Measurements from ENCODE around the gene SERPINA9. TPM values are rescaled to one million over a fixed set of nuclear protein-coding genes. Genes with fewer than 3 reads are reported as not detected.
"Not testable (repeated sequence)": the region's sequence is repeated elsewhere in the genome, so short reads cannot be mapped to it uniquely, and the experiment has no call there.

The SERPINA9 gene
- total RNA-seq, 1 donor from 2014 or later: not detected

DNA sequence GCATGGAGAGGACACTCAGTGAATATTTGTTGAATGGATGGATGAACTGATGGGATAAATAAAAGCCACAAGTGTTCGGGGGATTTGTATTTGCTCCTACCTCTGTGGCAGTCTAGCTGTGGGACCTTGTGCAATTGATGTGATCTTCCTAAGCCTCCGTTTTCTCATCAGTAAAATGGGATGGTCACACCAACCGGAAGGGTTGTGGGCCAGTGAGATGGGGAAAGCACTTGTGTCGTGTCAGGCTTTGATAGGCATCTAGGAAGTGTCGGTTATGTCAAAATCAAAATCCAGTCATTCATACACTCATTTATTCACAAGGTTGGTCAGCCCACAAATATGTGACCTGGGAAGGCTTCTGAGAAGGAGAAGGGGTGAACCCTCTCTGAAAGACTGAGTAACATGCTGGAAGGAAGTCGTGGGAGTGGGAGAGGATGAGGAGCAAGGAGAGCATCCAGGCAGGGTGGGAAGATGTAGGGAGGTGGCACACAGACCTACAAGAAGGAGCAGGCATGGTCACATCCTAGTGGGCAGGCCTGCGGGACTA lies 7.8 kb upstream of the SERPINA9 start:
- Mint-ChIP-seq H3K27me3 (ENCODE audit: unreplicated experiment) (peaks cover 4% of the 10 kb centered on the region), H3K27ac (ENCODE audit: unreplicated experiment) (no peak overlapping the region), H3K4me3 (ENCODE audit: unreplicated experiment) (no peak overlapping the region), H3K9me3 (ENCODE audit: unreplicated experiment) (peaks cover 3% of the 10 kb centered on the region), H3K4me1 (ENCODE audit: unreplicated experiment) (peaks cover 32% of the 10 kb centered on the region), H3K36me3 (ENCODE audit: unreplicated experiment) (no peaks in the 10 kb centered on the region)
- no peak for TF ChIP-seq CTCF (IDR thresholded peaks at IDR 0.05)
- DNase-seq (ENCODE audit: extremely low spot score, unreplicated experiment): no peak

DNA sequence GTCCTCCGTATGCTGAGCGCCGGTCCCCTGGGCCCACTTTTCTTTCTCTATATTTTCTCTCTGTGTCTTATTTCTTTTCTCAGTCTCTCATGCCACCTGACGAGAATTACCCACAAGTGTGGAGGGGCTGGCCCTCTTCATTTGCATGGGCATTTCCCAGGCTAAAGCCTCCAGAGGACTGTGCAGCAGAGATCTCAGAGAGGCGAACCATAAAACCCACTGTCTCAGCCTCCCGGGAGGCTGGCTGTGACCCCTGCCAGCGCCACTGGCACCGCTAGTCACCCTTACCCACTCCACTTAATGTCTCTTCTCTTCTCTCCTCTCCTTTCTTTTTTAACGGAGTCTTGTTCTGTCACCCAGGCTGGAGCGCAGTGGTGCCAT lies 7.1 kb upstream of the SERPINA9 start:
- Mint-ChIP-seq H3K36me3 (ENCODE audit: unreplicated experiment) (no peaks in the 10 kb centered on the region), H3K4me1 (ENCODE audit: unreplicated experiment) (peaks cover 32% of the 10 kb centered on the region), H3K27ac (ENCODE audit: unreplicated experiment) (no peak overlapping the region), H3K9me3 (ENCODE audit: unreplicated experiment) (peaks cover 5% of the 10 kb centered on the region), H3K27me3 (ENCODE audit: unreplicated experiment) (peaks cover 4% of the 10 kb centered on the region), H3K4me3 (ENCODE audit: unreplicated experiment) (no peak overlapping the region)
- TF ChIP-seq CTCF (IDR thresholded peaks at IDR 0.05): no peak
- DNase-seq (ENCODE audit: extremely low spot score, unreplicated experiment): no peak

GRCh38 chr14:94482132-94483070 lies 6.4 kb upstream of the SERPINA9 start:
- H3K27ac Mint-ChIP-seq (ENCODE audit: unreplicated experiment); DNase-seq (ENCODE audit: extremely low spot score, unreplicated experiment); H3K9me3 Mint-ChIP-seq (ENCODE audit: unreplicated experiment); H3K4me3 Mint-ChIP-seq (ENCODE audit: unreplicated experiment); H3K36me3 Mint-ChIP-seq (ENCODE audit: unreplicated experiment); H3K27me3 Mint-ChIP-seq (ENCODE audit: unreplicated experiment): not testable (repeated sequence)
- peaks cover 32% of the 10 kb centered on the region for H3K4me1 Mint-ChIP-seq (ENCODE audit: unreplicated experiment)

DNA sequence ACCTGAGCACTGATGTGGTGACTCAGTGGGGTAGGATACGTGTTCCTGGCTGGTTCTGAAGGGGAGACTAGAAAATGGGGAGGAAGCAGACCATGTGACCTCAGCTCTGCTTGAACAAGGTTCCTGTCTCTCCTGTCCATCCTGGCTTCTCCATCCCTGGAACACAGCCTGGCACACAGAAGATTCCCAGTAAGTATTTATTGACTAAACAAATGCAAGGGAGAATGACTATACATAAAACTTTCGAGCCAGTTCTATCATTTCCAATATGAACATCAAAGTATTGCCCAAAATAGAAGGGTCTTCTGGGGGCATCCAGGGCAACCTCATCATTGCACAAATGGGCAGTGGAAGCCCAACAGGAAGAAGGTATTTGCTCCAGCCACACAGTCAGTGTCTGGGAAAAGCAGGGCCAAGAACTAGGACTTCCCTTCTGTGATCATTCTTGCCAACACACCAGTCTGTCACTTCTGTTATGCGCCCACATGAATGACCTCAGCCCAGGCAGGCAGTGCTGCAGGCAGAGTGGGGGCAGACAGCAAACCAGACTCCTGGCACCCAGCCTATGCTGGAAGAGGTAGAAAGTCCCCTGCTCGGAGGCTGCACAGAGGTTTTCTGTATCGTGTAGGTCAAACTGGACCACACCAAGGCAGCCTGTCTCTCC lies 5.6 kb upstream of the SERPINA9 start:
- TF ChIP-seq CTCF (IDR thresholded peaks at IDR 0.05): no peak

GRCh38 chr14:94480809-94481208 lies 4.8 kb upstream of the SERPINA9 start:
- TF ChIP-seq CTCF (IDR thresholded peaks at IDR 0.05): no peak
- peaks cover 24% of the 10 kb centered on the region for H3K4me1 Mint-ChIP-seq (ENCODE audit: unreplicated experiment)
- peaks cover 5% of the 10 kb centered on the region for H3K9me3 Mint-ChIP-seq (ENCODE audit: unreplicated experiment)
- no peaks in the 10 kb centered on the region for H3K27me3 Mint-ChIP-seq (ENCODE audit: unreplicated experiment)
- no peaks in the 10 kb centered on the region for H3K36me3 Mint-ChIP-seq (ENCODE audit: unreplicated experiment)
- H3K27ac Mint-ChIP-seq (ENCODE audit: unreplicated experiment): no peak overlapping the region
- DNase-seq (ENCODE audit: extremely low spot score, unreplicated experiment): no peak
- no peak overlapping the region for H3K4me3 Mint-ChIP-seq (ENCODE audit: unreplicated experiment)

More for the DNA sequence above, 5.6 kb upstream of the SERPINA9 start:
- Mint-ChIP-seq H3K4me1 (ENCODE audit: unreplicated experiment) (peaks cover 32% of the 10 kb centered on the region), H3K27me3 (ENCODE audit: unreplicated experiment) (no peaks in the 10 kb centered on the region), H3K36me3 (ENCODE audit: unreplicated experiment) (no peaks in the 10 kb centered on the region), H3K27ac (ENCODE audit: unreplicated experiment) (no peak overlapping the region), H3K4me3 (ENCODE audit: unreplicated experiment) (no peak overlapping the region), H3K9me3 (ENCODE audit: unreplicated experiment) (peaks cover 5% of the 10 kb centered on the region)
- DNase-seq (ENCODE audit: extremely low spot score, unreplicated experiment): no peak
